ENCODE data around the gene PTPRN2. TPM values are rescaled to one million over a fixed set of nuclear protein-coding genes. Genes with fewer than 3 reads are reported as not detected.

PTPRN2 gene
- total and polyA plus RNA-seq, 2 of the 13 experiments (the other 11 are each of a cell fraction or from before 2014, with no cell fraction given): 2.5 to 24.2 TPM

DNA sequence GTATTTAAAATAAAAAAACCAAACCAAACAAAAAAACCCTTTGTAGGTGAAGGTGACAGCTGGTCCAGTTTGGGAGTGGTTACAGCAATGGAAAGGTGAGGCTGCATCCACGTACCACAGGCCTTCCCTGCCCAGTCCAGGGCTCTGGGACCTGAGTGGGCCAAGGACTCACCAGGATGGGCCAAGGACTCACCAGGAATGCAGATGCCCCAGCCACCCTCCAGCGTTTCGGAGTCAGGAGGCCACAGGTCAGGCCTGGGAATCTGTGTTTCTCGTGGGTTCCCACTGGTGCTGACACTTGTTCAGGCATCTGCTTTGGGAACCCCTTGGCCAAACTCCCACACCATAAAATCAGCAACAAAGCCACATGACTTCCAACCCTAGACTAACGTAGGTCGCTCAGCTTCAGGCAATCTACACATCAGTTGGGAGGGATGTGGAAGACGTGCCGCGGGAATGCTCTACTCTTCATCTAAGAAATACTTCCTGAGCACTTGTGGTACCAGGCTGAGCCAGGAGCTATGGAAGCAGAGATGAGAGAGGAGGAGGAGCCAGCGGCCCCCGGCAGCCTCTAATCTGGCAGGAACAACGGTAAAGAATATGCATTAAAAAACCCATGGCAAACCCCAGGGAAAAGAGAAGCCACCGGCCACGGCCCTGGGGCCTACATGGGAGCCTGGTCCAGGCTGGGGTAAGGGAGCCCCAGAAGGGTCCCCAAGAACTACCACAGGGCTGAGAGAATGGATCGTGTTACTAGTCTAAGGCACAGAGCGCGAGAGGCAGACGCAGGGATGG lies 473.4 kb downstream of the PTPRN2 start:
- no peak for FAIRE-seq
- TF ChIP-seq, protein P1, sequence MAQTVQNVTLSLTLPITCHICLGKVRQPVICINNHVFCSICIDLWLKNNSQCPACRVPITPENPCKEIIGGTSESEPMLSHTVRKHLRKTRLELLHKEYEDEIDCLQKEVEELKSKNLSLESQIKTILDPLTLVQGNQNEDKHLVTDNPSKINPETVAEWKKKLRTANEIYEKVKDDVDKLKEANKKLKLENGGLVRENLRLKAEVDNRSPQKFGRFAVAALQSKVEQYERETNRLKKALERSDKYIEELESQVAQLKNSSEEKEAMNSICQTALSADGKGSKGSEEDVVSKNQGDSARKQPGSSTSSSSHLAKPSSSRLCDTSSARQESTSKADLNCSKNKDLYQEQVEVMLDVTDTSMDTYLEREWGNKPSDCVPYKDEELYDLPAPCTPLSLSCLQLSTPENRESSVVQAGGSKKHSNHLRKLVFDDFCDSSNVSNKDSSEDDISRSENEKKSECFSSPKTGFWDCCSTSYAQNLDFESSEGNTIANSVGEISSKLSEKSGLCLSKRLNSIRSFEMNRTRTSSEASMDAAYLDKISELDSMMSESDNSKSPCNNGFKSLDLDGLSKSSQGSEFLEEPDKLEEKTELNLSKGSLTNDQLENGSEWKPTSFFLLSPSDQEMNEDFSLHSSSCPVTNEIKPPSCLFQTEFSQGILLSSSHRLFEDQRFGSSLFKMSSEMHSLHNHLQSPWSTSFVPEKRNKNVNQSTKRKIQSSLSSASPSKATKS (CRISPR knock-in tag; IDR thresholded peaks at IDR 0.05): no peak
- no peak for TF ChIP-seq IRX3 (CRISPR knock-in tag; IDR thresholded peaks at IDR 0.05; ENCODE audit: borderline replicate concordance, low read depth)
- H3K27me3 ChIP-seq (ENCODE audit: control insufficient read depth in 1 of 2, insufficient read depth in 2 of 2, low read length in 2 of 2): no peaks in the 10 kb centered on the region
- H3K79me2 ChIP-seq (ENCODE audit: insufficient read depth, low read length): no peaks in the 10 kb centered on the region
- WGBS (ENCODE audit: low lambda C conversion rate): 89% methylated on average over 15 of the region's 18 CpGs
- H3K4me3 ChIP-seq (replicated peaks in 1 of 3; ENCODE audit: insufficient read depth in 1 of 3, low read depth in 2 of 3, low read length in 3 of 3): no peak overlapping the region
- CTCF ChIA-PET (ENCODE audit: low intra/inter-chr PET ratio, low total read pairs): no interaction called here
- H3K36me3 ChIP-seq (replicated peaks in 1 of 2; ENCODE audit: control insufficient read depth in 1 of 2, insufficient read depth in 2 of 2, low read length in 2 of 2): peaks cover 0 to 7% of the 10 kb centered on the region in 2 experiments; a peak in 1 of 5 replicates
- H3K27ac ChIP-seq (ENCODE audit: extremely low read length, insufficient read depth, low read length): no peak overlapping the region
- intact Hi-C loops (cut with micrococcal nuclease; ENCODE audit: unreplicated experiment) (no loop called here), in situ Hi-C loops (cut with HindIII; ENCODE audit: extremely low pct_ligation_motif_present, low pct_unique_long_range_greater_than_20kb) (no loop called here)
- H3K4me2 ChIP-seq (ENCODE audit: low read depth, low read length): no peak overlapping the region
- H3K9ac ChIP-seq (ENCODE audit: insufficient read depth, low read depth, low read length): no peak overlapping the region
- POLR2A ChIA-PET: no interaction called here
- H3K9me3 ChIP-seq (ENCODE audit: low read length): peaks cover 19% of the 10 kb centered on the region
- no peak overlapping the region for H2AFZ ChIP-seq (ENCODE audit: low read length)
- ATAC-seq: no peak
- no peaks in the 10 kb centered on the region for H4K20me1 ChIP-seq (ENCODE audit: insufficient read depth, low read length)
- peaks cover 23% of the 10 kb centered on the region for H3K4me1 ChIP-seq (ENCODE audit: insufficient read depth, low read length)
- DNase-seq (ENCODE audit: low spot score): no peak
- BruUV-seq (replicated peaks): no TSS peak

DNA sequence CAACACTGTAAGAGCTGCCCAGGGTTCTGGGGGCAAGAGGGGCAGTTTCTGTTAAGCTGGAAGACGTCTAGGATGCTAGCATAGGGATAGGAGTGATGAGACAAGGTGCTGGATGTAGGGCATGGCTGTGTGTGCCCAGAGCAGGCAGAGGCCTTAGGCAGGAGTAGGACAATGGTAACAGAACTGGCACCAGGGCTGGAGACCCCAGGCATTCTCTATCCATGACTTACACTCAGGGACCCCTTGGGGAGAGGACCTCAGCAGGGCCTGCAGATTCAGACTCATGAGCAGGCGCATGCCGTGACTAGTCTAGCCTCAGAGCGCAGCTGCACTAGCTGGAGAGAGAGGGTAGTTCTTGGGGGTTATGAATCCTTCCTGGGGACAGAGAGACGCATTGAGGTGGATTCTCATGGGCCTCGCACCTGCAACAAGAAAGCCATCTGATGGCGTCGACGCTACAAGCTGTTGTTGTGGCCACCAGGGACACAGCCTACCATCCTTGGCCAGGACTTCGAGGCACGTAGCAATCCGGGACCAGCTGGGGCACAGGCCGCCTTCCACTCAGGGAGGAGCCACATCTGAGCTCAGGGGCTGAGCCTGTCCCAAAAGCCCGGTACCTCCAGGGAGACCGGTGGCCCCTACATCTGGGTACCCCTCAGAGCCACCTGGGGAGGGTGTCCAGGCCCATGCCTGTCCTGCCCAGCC lies 474.1 kb downstream of the PTPRN2 start:
- H3K27ac ChIP-seq (ENCODE audit: extremely low read length, insufficient read depth, low read length): no peak overlapping the region
- ATAC-seq (no peak), DNase-seq (ENCODE audit: low spot score) (no peak), FAIRE-seq (no peak)
- H2AFZ ChIP-seq (ENCODE audit: low read length): no peak overlapping the region
- H3K27me3 ChIP-seq (ENCODE audit: control insufficient read depth in 1 of 2, insufficient read depth in 2 of 2, low read length in 2 of 2): no peaks in the 10 kb centered on the region
- H4K20me1 ChIP-seq (ENCODE audit: insufficient read depth, low read length): no peaks in the 10 kb centered on the region
- POLR2A ChIA-PET: no interaction called here
- H3K9me3 ChIP-seq (ENCODE audit: low read length): peaks cover 16% of the 10 kb centered on the region
- CTCF ChIA-PET (ENCODE audit: low intra/inter-chr PET ratio, low total read pairs): no interaction called here
- 84% methylated on average over 11 of the region's 15 CpGs for WGBS (ENCODE audit: low lambda C conversion rate)
- H3K36me3 ChIP-seq (replicated peaks in 1 of 2; ENCODE audit: control insufficient read depth in 1 of 2, insufficient read depth in 2 of 2, low read length in 2 of 2): peaks cover 0 to 7% of the 10 kb centered on the region in 2 experiments; a peak in 1 of 5 replicates
- H3K9ac ChIP-seq (ENCODE audit: insufficient read depth, low read depth, low read length): no peak overlapping the region
- no peak overlapping the region for H3K4me2 ChIP-seq (ENCODE audit: low read depth, low read length)
- peaks cover 23% of the 10 kb centered on the region for H3K4me1 ChIP-seq (ENCODE audit: insufficient read depth, low read length)
- no TSS peak for BruUV-seq (replicated peaks)
- in situ Hi-C loops (cut with HindIII; ENCODE audit: extremely low pct_ligation_motif_present, low pct_unique_long_range_greater_than_20kb): no loop called here
- no peaks in the 10 kb centered on the region for H3K79me2 ChIP-seq (ENCODE audit: insufficient read depth, low read length)
- intact Hi-C loops (cut with micrococcal nuclease; ENCODE audit: unreplicated experiment): no loop called here
- no peak overlapping the region for H3K4me3 ChIP-seq (replicated peaks in 1 of 3; ENCODE audit: insufficient read depth in 1 of 3, low read depth in 2 of 3, low read length in 3 of 3)
- TF ChIP-seq, protein P2, sequence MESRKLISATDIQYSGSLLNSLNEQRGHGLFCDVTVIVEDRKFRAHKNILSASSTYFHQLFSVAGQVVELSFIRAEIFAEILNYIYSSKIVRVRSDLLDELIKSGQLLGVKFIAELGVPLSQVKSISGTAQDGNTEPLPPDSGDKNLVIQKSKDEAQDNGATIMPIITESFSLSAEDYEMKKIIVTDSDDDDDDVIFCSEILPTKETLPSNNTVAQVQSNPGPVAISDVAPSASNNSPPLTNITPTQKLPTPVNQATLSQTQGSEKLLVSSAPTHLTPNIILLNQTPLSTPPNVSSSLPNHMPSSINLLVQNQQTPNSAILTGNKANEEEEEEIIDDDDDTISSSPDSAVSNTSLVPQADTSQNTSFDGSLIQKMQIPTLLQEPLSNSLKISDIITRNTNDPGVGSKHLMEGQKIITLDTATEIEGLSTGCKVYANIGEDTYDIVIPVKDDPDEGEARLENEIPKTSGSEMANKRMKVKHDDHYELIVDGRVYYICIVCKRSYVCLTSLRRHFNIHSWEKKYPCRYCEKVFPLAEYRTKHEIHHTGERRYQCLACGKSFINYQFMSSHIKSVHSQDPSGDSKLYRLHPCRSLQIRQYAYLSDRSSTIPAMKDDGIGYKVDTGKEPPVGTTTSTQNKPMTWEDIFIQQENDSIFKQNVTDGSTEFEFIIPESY (CRISPR knock-in tag; IDR thresholded peaks at IDR 0.05): no peak
- TF ChIP-seq EEA1 (CRISPR knock-in tag; IDR thresholded peaks at IDR 0.05; ENCODE audit: borderline replicate concordance) (no peak), SIX4 (CRISPR knock-in tag; IDR thresholded peaks at IDR 0.05) (no peak), NFIC (IDR thresholded peaks at IDR 0.05; ENCODE audit: low read length) (no peak), KLF16 (CRISPR knock-in tag; IDR thresholded peaks at IDR 0.05) (no peak), ZNF234 (CRISPR knock-in tag; conservative IDR thresholded peaks at IDR 0.05) (no peak), ZNF737 (CRISPR knock-in tag; IDR thresholded peaks at IDR 0.05; ENCODE audit: borderline replicate concordance) (no peak), CHD2 (IDR thresholded peaks at IDR 0.05; ENCODE audit: low read depth, low read length) (no peak)
